Type B pancreatic cell (in vitro differentiated cells): ENCODE measurements around the gene ACSS1. TPM values are rescaled to one million over a fixed set of nuclear protein-coding genes. Genes with fewer than 3 reads are reported as not detected.

Source experiments
- DNase-seq: peaks from one replicate; pipeline ENCODE4 v3.0.0; 2021; ENCODE audit warnings: mixed read lengths; ENCODE audit not compliant: unreplicated experiment; ENCODE audit errors: extremely low spot score
- H3K27ac Mint-ChIP-seq: 2 replicates; pipeline ENCODE4 v1.8.0; 2021; ENCODE audit warnings: mild to moderate bottlenecking, mixed read lengths
- H3K27me3 Mint-ChIP-seq: 2 replicates; pipeline ENCODE4 v1.8.0; 2021; ENCODE audit warnings: mixed read lengths
- H3K36me3 Mint-ChIP-seq: 2 replicates; pipeline ENCODE4 v1.8.0; 2021; ENCODE audit warnings: mixed read lengths
- H3K4me1 Mint-ChIP-seq: one replicate; pipeline ENCODE4 v1.8.0; 2021; ENCODE audit warnings: mixed read lengths; ENCODE audit not compliant: unreplicated experiment
- H3K4me3 Mint-ChIP-seq: 2 replicates; pipeline ENCODE4 v1.8.0; 2021; ENCODE audit warnings: mild to moderate bottlenecking, mixed read lengths
- H3K9me3 Mint-ChIP-seq: 2 replicates; pipeline ENCODE4 v1.8.0; 2021; ENCODE audit warnings: mixed read lengths
- total RNA-seq: library from RNA; stranded (reverse); gene quantifications from 2 replicates; pipeline ENCODE4 v1.2.1, GENCODE V29; 2021; ENCODE audit warnings: low replicate concordance
- TF ChIP-seq, protein P1 (sequence below): fragments of 200-600 bp; sonication (generic); conservative IDR thresholded peaks from 2 replicates; pipeline ENCODE4 v1.5.0; 2021; ENCODE audit warnings: antibody characterized with exemption, mild to moderate bottlenecking

Gene ACSS1
- total RNA-seq, 1 donor from 2014 or later = 27.5 TPM

DNA sequence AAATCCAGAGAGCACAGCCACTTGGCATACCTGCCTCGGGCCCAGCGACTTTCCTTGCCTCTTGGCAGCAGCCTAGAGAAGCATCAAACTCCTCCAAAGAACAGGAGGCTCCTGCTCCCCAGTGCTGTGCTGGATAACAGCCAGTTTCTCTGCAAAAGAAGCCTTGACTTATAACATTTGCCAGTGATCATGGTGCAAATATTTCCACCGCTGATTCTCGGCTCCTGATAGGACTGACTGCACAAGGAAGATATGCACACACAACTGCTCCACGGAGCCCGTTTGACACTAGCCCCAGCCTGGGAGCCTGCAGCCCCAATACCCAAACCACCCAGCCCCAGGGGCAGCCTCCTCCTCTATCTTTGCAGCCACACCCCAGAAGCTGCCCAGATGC, 17.5 kb downstream of the ACSS1 start:
- Mint-ChIP-seq H3K4me3 (no peak overlapping the region), H3K36me3 (no peaks in the 10 kb centered on the region), H3K9me3 (no peaks in the 10 kb centered on the region), H3K4me1 (peaks cover 25% of the 10 kb centered on the region), H3K27me3 (no peaks in the 10 kb centered on the region), H3K27ac (no peak overlapping the region)
- DNase-seq = no peak
- TF ChIP-seq, protein P1, sequence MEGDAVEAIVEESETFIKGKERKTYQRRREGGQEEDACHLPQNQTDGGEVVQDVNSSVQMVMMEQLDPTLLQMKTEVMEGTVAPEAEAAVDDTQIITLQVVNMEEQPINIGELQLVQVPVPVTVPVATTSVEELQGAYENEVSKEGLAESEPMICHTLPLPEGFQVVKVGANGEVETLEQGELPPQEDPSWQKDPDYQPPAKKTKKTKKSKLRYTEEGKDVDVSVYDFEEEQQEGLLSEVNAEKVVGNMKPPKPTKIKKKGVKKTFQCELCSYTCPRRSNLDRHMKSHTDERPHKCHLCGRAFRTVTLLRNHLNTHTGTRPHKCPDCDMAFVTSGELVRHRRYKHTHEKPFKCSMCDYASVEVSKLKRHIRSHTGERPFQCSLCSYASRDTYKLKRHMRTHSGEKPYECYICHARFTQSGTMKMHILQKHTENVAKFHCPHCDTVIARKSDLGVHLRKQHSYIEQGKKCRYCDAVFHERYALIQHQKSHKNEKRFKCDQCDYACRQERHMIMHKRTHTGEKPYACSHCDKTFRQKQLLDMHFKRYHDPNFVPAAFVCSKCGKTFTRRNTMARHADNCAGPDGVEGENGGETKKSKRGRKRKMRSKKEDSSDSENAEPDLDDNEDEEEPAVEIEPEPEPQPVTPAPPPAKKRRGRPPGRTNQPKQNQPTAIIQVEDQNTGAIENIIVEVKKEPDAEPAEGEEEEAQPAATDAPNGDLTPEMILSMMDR = no peak

DNA sequence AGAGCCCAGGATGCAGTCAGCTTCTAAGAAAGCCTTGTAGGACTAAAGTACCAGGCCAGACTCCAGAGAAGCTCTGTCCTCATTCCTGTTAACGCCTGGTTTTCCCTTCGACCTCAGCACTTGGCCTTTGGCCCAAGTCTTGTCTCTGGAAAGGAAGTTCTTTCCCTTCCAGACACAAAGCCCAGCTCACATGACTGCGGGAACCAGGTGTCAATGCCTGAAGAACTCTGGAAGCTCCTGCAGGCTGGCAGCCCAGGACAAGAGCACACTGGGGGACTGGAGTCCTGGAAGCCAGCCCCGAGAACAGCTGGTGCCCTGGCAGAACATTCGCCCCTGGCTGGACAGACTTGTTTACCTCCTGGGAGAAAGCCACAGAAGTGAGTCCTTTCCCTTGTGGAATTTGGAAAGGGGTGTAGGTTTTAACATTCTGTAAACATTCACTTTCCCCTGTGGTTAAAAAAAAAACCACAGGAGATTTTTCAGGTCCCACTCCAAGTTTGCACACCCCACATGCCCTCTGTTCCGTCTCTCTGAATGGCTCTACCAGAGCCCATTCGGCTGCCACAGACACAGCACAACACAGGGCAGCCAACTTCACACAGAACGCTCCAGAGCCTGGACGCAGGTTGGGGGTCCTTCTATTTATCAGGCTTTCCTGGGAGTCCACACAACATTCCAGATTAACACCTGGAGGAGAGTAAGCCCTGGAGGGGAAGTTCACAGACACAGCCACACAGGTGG, 18.1 kb downstream of the ACSS1 start:
- Mint-ChIP-seq H3K27ac (no peak overlapping the region), H3K4me1 (peaks cover 25% of the 10 kb centered on the region), H3K4me3 (no peak overlapping the region), H3K27me3 (no peaks in the 10 kb centered on the region), H3K9me3 (no peaks in the 10 kb centered on the region), H3K36me3 (no peaks in the 10 kb centered on the region)
- no peak for DNase-seq
- TF ChIP-seq, protein P1 = no peak

DNA sequence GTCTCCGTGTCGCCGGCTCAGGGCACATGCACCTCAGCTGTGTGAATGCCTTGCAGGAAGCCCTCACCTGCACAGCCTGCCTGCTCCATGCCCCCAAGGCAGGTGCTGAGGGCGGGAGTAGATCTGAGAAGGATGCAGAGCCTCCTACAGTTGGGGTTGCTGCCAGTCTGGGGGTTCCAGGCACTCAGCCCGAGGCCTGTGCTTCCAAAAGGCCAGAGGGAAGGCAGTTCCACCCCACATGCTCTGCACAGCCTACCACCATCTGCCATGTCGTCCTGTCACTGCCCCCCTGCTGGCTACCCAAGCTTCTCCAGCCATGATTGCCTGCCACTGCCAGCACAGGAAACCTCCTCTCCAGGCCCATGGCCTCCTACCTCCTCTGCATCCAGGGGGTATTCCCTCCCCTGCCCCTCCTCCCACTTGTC, 19.3 kb downstream of the ACSS1 start:
- H3K4me1 Mint-ChIP-seq = peaks cover 26% of the 10 kb centered on the region

DNA sequence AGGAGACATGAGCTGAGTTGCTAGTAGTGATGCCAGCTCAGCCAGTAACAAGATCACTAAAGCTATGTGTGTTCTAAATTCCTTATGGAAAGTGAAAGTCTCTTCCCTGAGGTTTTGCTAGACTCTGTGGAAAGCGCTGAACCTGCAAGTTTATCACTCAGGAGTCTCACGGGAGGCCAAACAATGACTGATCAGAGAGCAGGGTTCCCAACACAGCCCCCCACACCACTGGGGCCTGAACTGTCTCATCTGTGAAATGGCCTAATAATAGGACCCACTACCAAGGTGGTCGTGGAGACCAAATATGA, 19.9 kb downstream of the ACSS1 start:
- no peaks in the 10 kb centered on the region for H3K9me3 Mint-ChIP-seq
- no peaks in the 10 kb centered on the region for H3K27me3 Mint-ChIP-seq
- no peaks in the 10 kb centered on the region for H3K36me3 Mint-ChIP-seq
- no peak overlapping the region for H3K27ac Mint-ChIP-seq
- no peak for DNase-seq
- H3K4me3 Mint-ChIP-seq = no peak overlapping the region
- TF ChIP-seq, protein P1 = no peak
- peaks cover 29% of the 10 kb centered on the region for H3K4me1 Mint-ChIP-seq

More for the DNA sequence above, 19.3 kb downstream of the ACSS1 start:
- Mint-ChIP-seq H3K27me3 (no peaks in the 10 kb centered on the region), H3K4me3 (no peak overlapping the region), H3K27ac (no peak overlapping the region), H3K9me3 (no peaks in the 10 kb centered on the region), H3K36me3 (no peaks in the 10 kb centered on the region)
- no peak for DNase-seq
- TF ChIP-seq, protein P1 = no peak

DNA sequence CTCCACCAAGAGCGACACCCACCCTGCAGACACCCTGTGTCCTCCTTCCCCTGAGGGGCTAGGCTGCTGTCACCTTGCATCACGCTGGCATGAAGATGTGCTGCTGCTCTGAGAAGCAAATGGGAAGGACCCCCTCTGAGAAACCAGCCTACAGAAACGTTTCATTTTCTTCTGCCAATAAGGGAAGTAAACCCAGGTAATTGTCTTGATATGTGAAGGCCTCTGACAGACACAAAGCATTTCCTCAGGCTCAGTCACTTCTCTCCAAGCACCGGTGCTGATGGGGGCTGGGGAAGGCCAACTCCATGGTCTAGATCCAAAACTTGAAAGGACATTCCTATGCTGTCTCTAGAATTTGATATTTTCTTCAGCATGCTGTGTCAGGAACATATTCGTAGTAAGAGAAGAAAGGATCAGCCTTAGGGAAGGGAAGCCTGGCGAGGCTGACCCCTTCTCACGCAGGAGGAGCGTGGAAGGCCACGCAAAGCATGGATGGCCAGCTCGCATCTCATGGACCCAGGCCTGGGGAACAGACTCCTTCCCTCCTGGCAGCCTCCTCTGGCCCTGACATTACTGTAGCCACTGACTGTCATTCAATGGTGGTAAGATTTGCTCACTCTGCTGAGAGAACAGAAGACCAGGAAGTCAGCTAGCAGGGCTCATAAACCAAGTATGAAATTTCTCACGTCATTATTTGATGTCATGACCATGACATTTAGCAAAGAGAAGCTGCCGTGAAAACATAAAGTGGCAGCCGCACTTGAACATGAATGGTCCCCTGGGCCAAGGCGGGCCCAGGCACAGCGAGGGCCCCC, 20.4 kb downstream of the ACSS1 start:
- TF ChIP-seq, protein P1 = no peak
- peaks cover 24% of the 10 kb centered on the region for H3K4me1 Mint-ChIP-seq
- H3K27ac Mint-ChIP-seq = no peak overlapping the region
- H3K9me3 Mint-ChIP-seq = no peaks in the 10 kb centered on the region
- no peak overlapping the region for H3K4me3 Mint-ChIP-seq
- H3K27me3 Mint-ChIP-seq = no peaks in the 10 kb centered on the region
- no peak for DNase-seq
- H3K36me3 Mint-ChIP-seq = no peaks in the 10 kb centered on the region
